ENCODE results near the gene MARCO.
"Not testable (repeated sequence)": the region's sequence is repeated elsewhere in the genome, so short reads cannot be mapped to it uniquely, and the experiment has no call there.

Gene MARCO

DNA sequence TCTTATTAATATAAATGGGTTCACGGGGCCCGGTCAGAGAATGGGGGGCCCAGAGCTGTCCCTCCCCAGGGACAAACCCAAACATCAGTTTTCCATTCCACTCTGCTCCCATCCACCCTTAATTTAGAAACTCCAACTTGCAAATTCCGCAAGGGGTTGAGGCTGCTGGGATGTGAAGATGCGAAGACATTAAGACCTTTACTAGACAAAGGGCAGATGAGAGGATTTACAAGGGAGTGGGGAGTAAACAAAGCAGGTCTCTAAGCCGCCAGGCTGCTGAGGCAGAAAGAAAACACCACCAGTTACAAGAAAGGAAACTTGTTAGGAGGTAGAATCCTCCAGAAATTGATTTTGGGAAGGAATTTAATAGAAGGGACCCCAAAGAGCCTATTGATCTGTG lies 33.1 kb downstream of the MARCO start:
- no peak for DNase-seq

DNA sequence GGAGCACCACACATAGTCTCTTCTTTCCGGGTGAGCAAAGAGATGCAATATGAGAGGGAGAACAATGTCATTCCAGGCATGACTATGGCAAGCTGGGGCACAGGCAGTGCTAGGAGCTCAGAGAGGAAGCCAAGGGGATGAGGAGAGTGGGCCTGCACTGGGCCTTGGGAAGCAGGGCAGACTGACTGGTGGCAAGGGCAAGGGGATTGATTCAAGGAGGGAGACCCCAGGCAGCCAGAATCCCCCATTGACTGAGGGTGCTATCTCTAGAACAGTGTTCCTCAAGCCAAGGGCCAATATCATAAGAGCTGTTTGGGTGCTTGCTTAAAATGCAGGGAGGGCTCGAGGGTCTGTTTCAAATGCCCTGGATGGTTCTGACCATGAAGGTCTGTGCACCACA lies 36.1 kb downstream of the MARCO start:
- no peak for DNase-seq

GRCh38 chr2:118979152-118979861 lies 37.3 kb downstream of the MARCO start:
- no peak for DNase-seq

DNA sequence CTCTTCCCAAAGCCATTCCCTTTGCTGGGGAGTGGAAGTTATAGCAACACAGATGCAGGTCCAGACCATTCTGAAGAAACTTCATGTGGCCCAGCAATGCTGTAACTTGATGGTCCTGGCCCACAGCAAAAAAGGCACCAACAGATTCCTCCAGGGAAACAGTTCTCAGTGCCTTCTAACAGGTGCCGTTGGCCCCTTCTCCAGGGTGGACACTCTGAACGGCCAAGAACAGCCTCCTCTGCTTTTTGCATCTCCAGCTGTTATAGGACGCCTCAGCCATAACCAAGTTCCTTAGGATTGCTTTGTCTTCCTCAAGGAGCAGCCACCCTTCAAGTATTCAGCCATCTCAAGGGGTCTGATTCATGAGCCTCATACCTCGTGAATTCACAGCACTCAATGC lies 38.0 kb downstream of the MARCO start:
- no peak for DNase-seq

- DNase-seq, result no peak
Measured at GRCh38 chr2:118980573-118980972, 38.6 kb downstream of the MARCO start.

GRCh38 chr2:118981632-118982031 lies 39.6 kb downstream of the MARCO start:
- DNase-seq, result no peak

- DNase-seq, result no peak
Measured at GRCh38 chr2:118982039-118982438, 40.0 kb downstream of the MARCO start.

DNA sequence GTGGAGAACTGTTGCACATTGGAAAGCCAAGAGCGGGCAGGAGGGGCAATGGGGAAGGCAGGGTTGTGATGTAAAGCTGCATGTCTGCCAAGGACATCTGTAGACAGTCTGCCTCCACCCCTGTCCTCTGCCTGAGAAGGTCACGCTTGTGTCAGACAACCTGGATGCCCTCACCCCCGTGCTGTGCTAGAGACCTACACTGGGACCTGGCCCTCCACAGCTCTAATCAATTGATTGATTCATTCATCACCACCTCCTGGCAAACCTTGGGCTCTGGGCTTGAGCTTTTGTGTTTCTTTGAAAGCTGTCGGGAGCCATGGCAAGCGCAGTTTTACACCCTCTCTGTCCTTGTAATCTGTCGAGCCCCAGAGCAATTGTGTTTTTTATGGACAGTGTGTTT lies 41.1 kb downstream of the MARCO start:
- DNase-seq, result no peak

DNA sequence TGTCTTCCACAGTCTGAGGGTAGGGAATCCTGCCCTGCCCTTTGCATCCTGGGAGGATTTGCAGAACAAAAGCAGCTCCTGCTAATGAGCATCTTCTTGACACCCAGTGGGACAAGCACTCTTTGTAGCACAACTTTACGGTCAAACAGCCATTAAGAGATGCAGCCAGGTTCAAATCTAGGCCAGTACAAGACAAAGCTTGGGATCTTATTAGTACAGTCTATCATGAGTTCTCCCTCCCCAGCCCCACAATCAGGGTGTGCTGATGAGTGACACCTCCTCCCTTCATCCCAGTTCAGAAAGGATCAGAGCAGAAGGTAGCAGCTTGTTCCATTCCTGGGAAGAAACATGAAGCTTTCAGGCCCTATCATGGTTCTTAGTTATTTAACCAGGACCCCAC lies 41.9 kb downstream of the MARCO start:
- no peak for DNase-seq

- DNase-seq, result no peak
Measured at GRCh38 chr2:118986738-118987137, 44.7 kb downstream of the MARCO start.

GRCh38 chr2:118987886-118988285 lies 45.9 kb downstream of the MARCO start:
- no peak for DNase-seq

DNA sequence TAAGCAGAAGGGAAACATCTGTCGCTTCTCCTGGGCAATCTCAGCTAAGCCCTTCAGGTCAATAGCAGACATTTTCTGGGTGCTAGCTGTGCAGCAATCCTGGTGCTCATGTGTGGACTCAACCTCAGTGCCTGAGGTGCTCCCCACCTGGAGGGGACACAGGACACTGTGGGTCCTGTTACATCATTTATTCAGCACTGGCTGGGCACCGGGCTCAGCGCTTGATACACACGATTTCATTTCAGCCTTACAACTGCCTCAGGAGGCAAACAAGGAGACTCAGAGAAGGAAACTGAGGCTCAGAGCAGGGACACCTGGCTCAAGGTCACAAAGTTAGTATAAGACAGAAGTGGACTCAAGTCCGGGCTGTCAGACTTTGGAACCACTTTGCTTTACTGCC lies 46.7 kb downstream of the MARCO start:
- no peak for DNase-seq

GRCh38 chr2:118989481-118989880 lies 47.5 kb downstream of the MARCO start:
- no peak for DNase-seq

DNA sequence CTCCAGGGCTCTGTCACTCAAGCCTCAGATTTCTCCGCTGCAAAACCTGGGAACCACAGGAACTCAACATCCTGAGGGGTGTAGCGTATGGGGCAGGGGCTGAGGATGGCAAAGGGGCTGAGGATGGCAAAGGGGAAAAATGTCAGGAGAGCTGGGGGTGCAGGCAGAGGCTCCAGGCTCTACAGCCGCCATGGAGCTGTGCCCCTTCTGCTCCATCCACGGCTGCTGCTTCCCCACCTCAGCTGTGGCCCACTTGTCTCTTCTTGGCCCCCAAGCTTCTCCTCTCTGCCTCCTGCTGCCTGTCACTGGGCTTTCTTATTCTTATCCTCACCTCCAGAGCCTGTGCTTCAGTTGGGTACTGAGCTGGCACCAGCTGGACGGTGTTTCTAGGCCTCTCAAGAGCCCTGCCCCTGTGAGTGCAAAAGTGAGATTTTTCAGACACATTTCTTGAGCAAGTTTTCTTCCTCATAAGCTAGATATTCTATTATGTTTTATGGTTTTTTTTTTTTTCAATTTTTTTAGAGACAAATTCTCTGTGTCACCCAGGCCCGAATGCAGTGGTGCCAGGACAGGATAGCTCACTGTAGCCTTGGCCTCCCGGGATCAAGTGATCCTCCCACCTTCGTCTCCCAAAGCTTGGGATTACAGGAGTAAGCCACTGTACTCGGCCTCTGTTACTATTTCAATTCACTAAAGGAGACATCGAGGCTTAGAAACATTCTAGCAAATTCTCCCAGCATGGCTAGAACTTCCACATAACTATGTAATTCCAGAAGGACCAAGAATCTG lies 49.0 kb downstream of the MARCO start:
- no peak for DNase-seq

DNA sequence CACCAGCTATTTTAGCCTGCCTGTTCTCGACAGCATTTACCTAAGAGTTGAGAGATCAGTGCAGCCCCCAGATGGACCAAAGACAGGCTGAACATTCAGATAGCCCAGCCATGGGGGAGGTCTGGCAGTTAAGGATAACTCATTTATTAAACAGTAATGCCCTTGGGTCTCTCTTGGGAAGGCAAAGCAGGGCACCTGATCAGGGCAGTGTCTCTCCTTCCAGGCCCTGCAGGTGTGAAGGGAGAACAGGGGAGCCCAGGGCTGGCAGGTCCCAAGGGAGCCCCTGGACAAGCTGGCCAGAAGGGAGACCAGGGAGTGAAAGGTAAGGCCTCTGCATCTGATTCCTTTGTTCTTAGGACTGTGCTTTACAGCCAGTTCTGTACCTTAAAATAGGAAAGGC lies 49.6 kb downstream of the MARCO start:
- no peak for DNase-seq

DNA sequence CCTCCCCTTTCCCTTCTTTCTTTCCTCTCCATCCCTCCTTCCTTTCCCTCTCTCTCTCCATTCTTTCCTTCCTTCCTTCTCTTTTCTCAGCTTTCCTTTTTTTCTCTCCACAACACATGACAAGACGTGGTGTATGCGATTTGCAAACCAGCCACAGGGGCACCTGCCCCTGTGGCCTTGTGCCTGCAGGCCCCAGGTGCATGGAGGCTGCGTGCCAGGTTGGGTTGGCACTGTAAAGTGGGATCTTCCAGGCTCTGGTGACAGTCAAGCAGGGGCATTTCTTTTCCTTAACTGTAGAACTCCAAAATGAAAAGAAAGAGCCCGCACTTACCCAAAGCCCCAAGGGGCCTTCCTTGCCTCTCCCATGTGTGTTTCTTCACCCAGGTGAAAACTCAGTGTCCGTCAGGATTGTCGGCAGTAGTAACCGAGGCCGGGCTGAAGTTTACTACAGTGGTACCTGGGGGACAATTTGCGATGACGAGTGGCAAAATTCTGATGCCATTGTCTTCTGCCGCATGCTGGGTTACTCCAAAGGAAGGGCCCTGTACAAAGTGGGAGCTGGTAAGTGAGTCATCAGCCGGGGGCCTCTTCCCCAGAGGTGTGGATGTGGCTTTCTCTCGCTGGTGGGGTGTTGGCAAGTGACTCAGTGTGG lies 50.9 kb downstream of the MARCO start:
- no peak for DNase-seq

DNA sequence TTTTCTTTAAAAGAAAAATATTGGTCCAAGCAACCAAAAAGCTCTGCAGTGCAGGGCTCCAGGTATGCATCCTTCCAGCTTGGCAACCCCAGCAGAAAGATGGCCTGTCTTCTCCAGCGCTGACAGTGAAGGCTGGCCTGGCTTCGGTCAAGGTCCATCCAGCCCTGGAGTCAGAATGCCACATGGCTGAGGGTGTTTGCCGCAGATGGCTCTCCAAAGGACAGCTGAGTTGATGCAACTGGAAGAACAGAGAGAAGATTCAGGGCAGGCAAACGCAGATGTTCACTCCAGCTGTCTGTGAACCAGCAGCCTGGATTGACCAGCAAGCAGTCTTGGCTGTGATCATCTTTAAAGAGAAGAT lies 51.4 kb downstream of the MARCO start:
- no peak for DNase-seq

- no peak for DNase-seq
Measured at GRCh38 chr2:118994172-118994700, 52.2 kb downstream of the MARCO start.

DNA sequence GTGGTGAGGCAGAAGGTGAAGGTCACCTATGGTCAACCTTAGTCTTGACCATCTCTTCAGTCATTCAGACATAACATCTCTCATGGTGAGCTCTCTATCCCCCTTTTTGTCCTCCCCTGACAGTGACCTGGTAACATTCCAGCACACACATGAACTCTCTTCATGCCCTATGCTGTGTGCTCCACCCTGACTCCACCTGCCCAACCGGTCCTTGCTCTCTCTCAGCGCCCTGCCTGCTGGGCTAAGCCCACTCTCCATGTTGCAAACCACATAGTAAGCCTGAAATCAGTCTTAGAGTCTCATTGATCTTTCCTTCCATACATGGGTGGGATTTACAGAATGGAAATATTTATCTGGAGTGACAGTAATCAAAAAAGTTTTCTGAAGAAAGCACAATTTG lies 52.8 kb downstream of the MARCO start:
- no peak for DNase-seq

GRCh38 chr2:119003856-119004255 lies 61.9 kb downstream of the MARCO start:
- DNase-seq, result not testable (repeated sequence)

- no peak for DNase-seq
Measured at GRCh38 chr2:119004602-119005001, 62.6 kb downstream of the MARCO start.

DNA sequence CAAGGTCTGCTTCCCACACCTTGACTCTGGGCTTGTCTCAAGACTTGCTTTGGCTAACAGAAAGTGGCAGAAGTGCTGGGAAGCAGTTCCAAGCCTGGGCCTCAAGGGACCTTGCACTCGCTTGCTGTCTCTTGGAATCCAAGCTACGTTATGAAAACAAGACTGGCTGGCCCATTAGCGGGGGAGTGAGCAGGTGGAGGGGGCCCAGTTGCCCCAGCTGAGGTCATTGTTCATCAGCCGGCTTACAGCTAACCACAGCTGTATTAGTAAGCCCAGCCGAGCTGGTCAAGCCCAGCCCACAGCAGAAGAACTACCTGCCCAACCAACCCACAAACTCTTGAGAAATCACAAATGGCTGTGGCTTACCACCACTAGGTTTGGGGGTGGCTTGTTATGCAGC lies 63.1 kb downstream of the MARCO start:
- DNase-seq, result no peak

DNA sequence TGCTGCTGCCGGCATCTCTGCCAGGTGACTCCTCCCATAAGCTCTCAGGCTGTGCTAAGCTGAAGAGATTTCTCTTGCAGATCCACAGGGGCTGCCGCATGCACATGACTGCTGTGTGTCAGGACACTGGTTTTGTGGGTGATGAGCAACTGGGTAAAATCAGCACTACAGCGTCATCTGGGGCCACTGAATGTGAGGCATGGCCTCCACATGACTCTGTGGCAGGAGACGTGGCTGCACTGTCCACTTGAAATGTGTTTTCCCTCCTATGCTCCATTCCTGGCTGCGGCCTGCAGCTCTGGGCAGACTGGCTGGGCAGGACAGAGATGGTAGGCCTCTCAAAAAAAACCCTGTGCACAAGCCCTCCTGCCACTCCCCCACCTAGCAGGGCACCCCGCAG lies 63.6 kb downstream of the MARCO start:
- DNase-seq, result no peak

DNA sequence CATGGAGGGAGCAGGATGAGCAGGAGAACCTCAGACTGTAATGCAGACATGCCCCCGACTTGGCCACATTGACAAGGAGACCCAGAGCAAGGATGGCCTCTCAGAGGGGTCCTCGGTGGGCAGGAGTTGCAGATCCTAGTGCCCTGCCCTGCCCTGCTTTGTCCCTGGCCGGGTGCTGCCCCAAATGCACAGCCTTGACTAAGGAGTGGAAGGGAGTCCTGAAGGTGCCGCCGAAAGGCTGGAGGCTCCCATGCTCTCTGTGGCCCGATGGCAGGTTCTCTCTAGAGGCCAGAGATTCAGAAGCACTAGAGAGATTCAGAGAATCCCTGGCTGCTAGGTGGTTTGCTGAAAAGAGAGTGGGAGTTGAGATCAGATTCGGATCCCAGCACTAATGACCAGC lies 64.4 kb downstream of the MARCO start:
- no peak for DNase-seq

Data from NCI-H1417 treated with DMSO at 0.1 percent for 48 hours (cell line).